DOHH2 (cell line): ENCODE results near the gene NUP210L.

Source experiments
- CTCF ChIP-seq: fragments of 200-600 bp; sonication (generic); IDR thresholded peaks from one replicate; pipeline ENCODE4 v1.5.1; 2014; ENCODE audit warnings: antibody characterized with exemption, mild to moderate bottlenecking, low read depth, low read length; ENCODE audit not compliant: poor library complexity, severe bottlenecking
- EZH2phosphoT487 ChIP-seq: fragments of 200-600 bp; sonication (generic); IDR thresholded peaks from 2 replicates; pipeline ENCODE4 v1.6.1; 2017; ENCODE audit warnings: borderline replicate concordance, mild to moderate bottlenecking, antibody characterized with exemption, low read length, moderate library complexity, mixed read lengths

- TF ChIP-seq CTCF (no peak), EZH2phosphoT487 (no peak)
These were observed 176.5 kb downstream of the NUP210L start for GRCh38 chr1:153978274-153978909.
